Measurements from ENCODE around the gene HNRNPH3. TPM values are rescaled to one million over a fixed set of nuclear protein-coding genes. Genes with fewer than 3 reads are reported as not detected.

The HNRNPH3 gene
- total and polyA plus RNA-seq, 4 donors: 106 to 200 (median 128) TPM

- peaks cover 5% of the 10 kb centered on the region in 2 donors for H3K36me3 ChIP-seq (ENCODE audit: control insufficient read depth in 1 of 2, insufficient read depth in 2 of 2, low read length in 1 of 2)
Observed at GRCh38 chr10:68362590-68362989, 30.7 kb downstream of the HNRNPH3 start.

GRCh38 chr10:68364101-68364886 is 32.4 kb downstream of the HNRNPH3 start:
- no peak for ATAC-seq (ENCODE audit: low FRiP score)
- 85 to 88% methylated on average over 3 of the region's 3 CpGs for WGBS, 2 donors
- peaks cover 5% of the 10 kb centered on the region in 2 donors for H3K36me3 ChIP-seq (ENCODE audit: control insufficient read depth in 1 of 2, insufficient read depth in 2 of 2, low read length in 1 of 2)
- intact Hi-C loops (cut with DNase I): no loop called here
- no peak overlapping the region for H3K27ac ChIP-seq (ENCODE audit: low read depth in 1 of 2, low read length in 2 of 2)
- no peaks in the 10 kb centered on the region for H3K4me1 ChIP-seq (ENCODE audit: control insufficient read depth in 1 of 2, insufficient read depth in 2 of 2, low read length in 2 of 2)
- H3K4me3 ChIP-seq (ENCODE audit: low read length in 2 of 2): no peak overlapping the region
- no peak for DNase-seq
- H3K9me3 ChIP-seq (ENCODE audit: control insufficient read depth, low read length): no peaks in the 10 kb centered on the region
- H3K27me3 ChIP-seq (ENCODE audit: control insufficient read depth in 1 of 2, insufficient read depth in 2 of 2, low read length in 1 of 2): no peaks in the 10 kb centered on the region

More at GRCh38 chr10:68362590-68362989, 30.7 kb downstream of the HNRNPH3 start:
- no peaks in the 10 kb centered on the region for H3K9me3 ChIP-seq (ENCODE audit: control insufficient read depth, low read length)
- H3K27me3 ChIP-seq (ENCODE audit: control insufficient read depth in 1 of 2, insufficient read depth in 2 of 2, low read length in 1 of 2): no peaks in the 10 kb centered on the region
- 82 to 83% methylated on average over 3 of the region's 3 CpGs for WGBS, 2 donors
- DNase-seq: no peak
- no peak for ATAC-seq (ENCODE audit: low FRiP score)
- intact Hi-C loops (cut with DNase I): no loop called here
- no peaks in the 10 kb centered on the region for H3K4me1 ChIP-seq (ENCODE audit: control insufficient read depth in 1 of 2, insufficient read depth in 2 of 2, low read length in 2 of 2)
- H3K4me3 ChIP-seq (ENCODE audit: low read length in 2 of 2): no peak overlapping the region
- no peak overlapping the region for H3K27ac ChIP-seq (ENCODE audit: low read depth in 1 of 2, low read length in 2 of 2)

GRCh38 chr10:68365611-68366010 is 33.7 kb downstream of the HNRNPH3 start:
- no peak for ATAC-seq (ENCODE audit: low FRiP score)
- H3K27me3 ChIP-seq (ENCODE audit: control insufficient read depth in 1 of 2, insufficient read depth in 2 of 2, low read length in 1 of 2): no peaks in the 10 kb centered on the region
- H3K27ac ChIP-seq (ENCODE audit: low read depth in 1 of 2, low read length in 2 of 2): no peak overlapping the region
- intact Hi-C loops (cut with DNase I): no loop called here
- no peaks in the 10 kb centered on the region for H3K9me3 ChIP-seq (ENCODE audit: control insufficient read depth, low read length)
- no peaks in the 10 kb centered on the region for H3K4me1 ChIP-seq (ENCODE audit: control insufficient read depth in 1 of 2, insufficient read depth in 2 of 2, low read length in 2 of 2)
- no peak overlapping the region for H3K4me3 ChIP-seq (ENCODE audit: low read length in 2 of 2)
- H3K36me3 ChIP-seq (ENCODE audit: control insufficient read depth in 1 of 2, insufficient read depth in 2 of 2, low read length in 1 of 2): peaks cover 5% of the 10 kb centered on the region in 2 donors
- 76% methylated on average over 2 of the region's 2 CpGs for WGBS, 2 donors
- no peak for DNase-seq

GRCh38 chr10:68366600-68366999 is 34.7 kb downstream of the HNRNPH3 start:
- Histone ChIP-seq H3K4me3 (ENCODE audit: low read length in 2 of 2) (no peak overlapping the region), H3K36me3 (ENCODE audit: control insufficient read depth in 1 of 2, insufficient read depth in 2 of 2, low read length in 1 of 2) (peaks cover 5% of the 10 kb centered on the region in 2 donors), H3K4me1 (ENCODE audit: control insufficient read depth in 1 of 2, insufficient read depth in 2 of 2, low read length in 2 of 2) (no peaks in the 10 kb centered on the region), H3K27ac (ENCODE audit: low read depth in 1 of 2, low read length in 2 of 2) (no peak overlapping the region), H3K9me3 (ENCODE audit: control insufficient read depth, low read length) (no peaks in the 10 kb centered on the region), H3K27me3 (ENCODE audit: control insufficient read depth in 1 of 2, insufficient read depth in 2 of 2, low read length in 1 of 2) (no peaks in the 10 kb centered on the region)
- intact Hi-C loops (cut with DNase I): no loop called here
- ATAC-seq (ENCODE audit: low FRiP score): no peak
- 95 to 97% methylated on average over 5 of the region's 5 CpGs for WGBS, 2 donors
- DNase-seq: no peak

- Histone ChIP-seq H3K4me1 (ENCODE audit: control insufficient read depth in 1 of 2, insufficient read depth in 2 of 2, low read length in 2 of 2) (no peaks in the 10 kb centered on the region), H3K27me3 (ENCODE audit: control insufficient read depth in 1 of 2, insufficient read depth in 2 of 2, low read length in 1 of 2) (no peaks in the 10 kb centered on the region), H3K9me3 (ENCODE audit: control insufficient read depth, low read length) (no peaks in the 10 kb centered on the region), H3K4me3 (ENCODE audit: low read length in 2 of 2) (no peak overlapping the region), H3K36me3 (ENCODE audit: control insufficient read depth in 1 of 2, insufficient read depth in 2 of 2, low read length in 1 of 2) (peaks cover 5 to 8% of the 10 kb centered on the region in 2 donors), H3K27ac (ENCODE audit: low read depth in 1 of 2, low read length in 2 of 2) (no peak overlapping the region)
- no peak for DNase-seq
- intact Hi-C loops (cut with DNase I): no loop called here
- 50% methylated on average over 2 of the region's 2 CpGs for WGBS, 2 donors
- ATAC-seq (ENCODE audit: low FRiP score): no peak
Observed at GRCh38 chr10:68367121-68367520, 35.3 kb downstream of the HNRNPH3 start.

- intact Hi-C loops (cut with DNase I): no loop called here
- DNase-seq (no peak), ATAC-seq (ENCODE audit: low FRiP score) (no peak)
- Histone ChIP-seq H3K27me3 (ENCODE audit: control insufficient read depth in 1 of 2, insufficient read depth in 2 of 2, low read length in 1 of 2) (no peaks in the 10 kb centered on the region), H3K9me3 (ENCODE audit: control insufficient read depth, low read length) (no peaks in the 10 kb centered on the region), H3K4me1 (ENCODE audit: control insufficient read depth in 1 of 2, insufficient read depth in 2 of 2, low read length in 2 of 2) (no peaks in the 10 kb centered on the region), H3K27ac (ENCODE audit: low read depth in 1 of 2, low read length in 2 of 2) (no peak overlapping the region), H3K4me3 (ENCODE audit: low read length in 2 of 2) (no peak overlapping the region), H3K36me3 (ENCODE audit: control insufficient read depth in 1 of 2, insufficient read depth in 2 of 2, low read length in 1 of 2) (peaks cover 3 to 5% of the 10 kb centered on the region in 2 donors)
- 98 to 100% methylated on average over 1 of the region's 1 CpG for WGBS, 2 donors
Observed at GRCh38 chr10:68371604-68372003, 39.7 kb downstream of the HNRNPH3 start.

- Histone ChIP-seq H3K27ac (ENCODE audit: low read depth in 1 of 2, low read length in 2 of 2) (no peak overlapping the region), H3K9me3 (ENCODE audit: control insufficient read depth, low read length) (no peaks in the 10 kb centered on the region), H3K27me3 (ENCODE audit: control insufficient read depth in 1 of 2, insufficient read depth in 2 of 2, low read length in 1 of 2) (no peaks in the 10 kb centered on the region), H3K4me1 (ENCODE audit: control insufficient read depth in 1 of 2, insufficient read depth in 2 of 2, low read length in 2 of 2) (no peaks in the 10 kb centered on the region), H3K4me3 (ENCODE audit: low read length in 2 of 2) (no peak overlapping the region), H3K36me3 (ENCODE audit: control insufficient read depth in 1 of 2, insufficient read depth in 2 of 2, low read length in 1 of 2) (peaks cover 2 to 3% of the 10 kb centered on the region in 2 donors)
- intact Hi-C loops (cut with DNase I): no loop called here
- no peak for DNase-seq
- 87 to 94% methylated on average over 2 of the region's 2 CpGs for whole genome bisulfite sequencing, 2 donors
- ATAC-seq (ENCODE audit: low FRiP score): no peak
Observed at GRCh38 chr10:68385740-68386139, 53.9 kb downstream of the HNRNPH3 start.
